HEK293 (cell line): Measurements from ENCODE around the gene ARHGAP24.

Experiments
- CTCF ChIA-PET: fragments of 350-600 bp; formaldehyde crosslinking; extraction: SDS; loops from one replicate; lab custom pipeline; 2021; ENCODE audit warnings: antibody characterized with exemption; lab: Yijun Ruan, JAX
- POLR2A ChIA-PET: fragments of 300-600 bp; formaldehyde crosslinking; extraction: SDS; loops from one replicate; lab custom pipeline; 2020; ENCODE audit warnings: antibody characterized with exemption, inconsistent platforms; lab: Yijun Ruan, JAX
- H3K27ac ChIP-seq: fragments of 200-500 bp; sonication (Bioruptor generic); 2 replicates; pipeline ENCODE4 v1.5.1; 2014; ENCODE audit warnings: low read depth, low read length, control low read depth, inconsistent platforms; ENCODE audit errors: extremely low read depth
- H3K36me3 ChIP-seq, 2 experiments: fragments of 200-500 bp in 1 of 2; sonication (Bioruptor generic) in 1 of 2; 1 replicate in 1 of 2; 2 replicates in 1 of 2; pipeline ENCODE4 v1.5.1; 2014 to 2017; ENCODE audit warnings: inconsistent platforms in 2 of 2, low read length in 2 of 2; ENCODE audit not compliant: control insufficient read depth in 2 of 2, insufficient read depth in 1 of 2
- H3K4me1 ChIP-seq: fragments of 200-500 bp; sonication (Bioruptor generic); 2 replicates; pipeline ENCODE4 v1.5.1; 2014; ENCODE audit warnings: mild to moderate bottlenecking, low read length, inconsistent platforms; ENCODE audit not compliant: control insufficient read depth, insufficient read depth
- H3K4me3 ChIP-seq: 2 replicates; pipeline ENCODE4 v1.5.1; 2011; ENCODE audit warnings: low read depth, mild to moderate bottlenecking, control low read depth, low read length, moderate library complexity
- H3K9me3 ChIP-seq: fragments of 200-500 bp; sonication (Bioruptor generic); 2 replicates; pipeline ENCODE4 v1.5.1; 2014; ENCODE audit warnings: low read depth, low read length, inconsistent platforms; ENCODE audit not compliant: control insufficient read depth, insufficient read depth
- BCL6B ChIP-seq: fragments of 450-650 bp; formaldehyde crosslinking; IDR thresholded peaks from 2 replicates; pipeline ENCODE4 v1.5.1; 2017; ENCODE audit warnings: missing biosample characterization, missing genetic modification characterization
- HOXA7 ChIP-seq: sonication (generic); formaldehyde crosslinking; IDR thresholded peaks from 2 replicates; pipeline ENCODE4 v1.8.1; 2022; ENCODE audit warnings: missing genetic modification reagents, borderline replicate concordance
- KLF1 ChIP-seq: fragments of 450-650 bp; formaldehyde crosslinking; IDR thresholded peaks from 2 replicates; pipeline ENCODE4 v1.5.1; 2016; ENCODE audit warnings: missing biosample characterization, missing genetic modification characterization
- MYNN ChIP-seq: fragments of 450-650 bp; formaldehyde crosslinking; IDR thresholded peaks from 2 replicates; pipeline ENCODE4 v1.5.1; 2016; ENCODE audit warnings: missing biosample characterization, missing genetic modification characterization, borderline replicate concordance
- REPIN1 ChIP-seq: fragments of 450-650 bp; formaldehyde crosslinking; IDR thresholded peaks from 2 replicates; pipeline ENCODE4 v1.5.1; 2017; ENCODE audit warnings: missing biosample characterization, missing genetic modification characterization, low read depth
- TSHZ1 ChIP-seq: fragments of 450-650 bp; formaldehyde crosslinking; IDR thresholded peaks from 2 replicates; pipeline ENCODE4 v1.5.1; 2016; ENCODE audit warnings: missing biosample characterization, missing genetic modification characterization, borderline replicate concordance
- YY1 ChIP-seq: fragments of 450-650 bp; formaldehyde crosslinking; IDR thresholded peaks from 2 replicates; pipeline ENCODE4 v1.5.1; 2018; ENCODE audit warnings: missing biosample characterization, missing genetic modification characterization
- ZBTB26 ChIP-seq: fragments of 450-650 bp; formaldehyde crosslinking; optimal IDR thresholded peaks from 2 replicates; pipeline ENCODE3; 2016; ENCODE audit warnings: missing biosample characterization, mild to moderate bottlenecking, missing genetic modification characterization
- ZBTB8A ChIP-seq: fragments of 450-650 bp; formaldehyde crosslinking; IDR thresholded peaks from 2 replicates; pipeline ENCODE4 v1.5.1; 2016; ENCODE audit warnings: missing biosample characterization, missing genetic modification characterization
- ZNF146 ChIP-seq: fragments of 450-650 bp; formaldehyde crosslinking; IDR thresholded peaks from 2 replicates; pipeline ENCODE4 v1.5.1; 2016; ENCODE audit warnings: missing biosample characterization, missing genetic modification characterization
- ZNF416 ChIP-seq: fragments of 450-650 bp; formaldehyde crosslinking; IDR thresholded peaks from 2 replicates; pipeline ENCODE4 v1.5.1; 2016; ENCODE audit warnings: missing biosample characterization, missing genetic modification characterization
- ZNF426 ChIP-seq: fragments of 450-650 bp; formaldehyde crosslinking; IDR thresholded peaks from 2 replicates; pipeline ENCODE4 v1.5.1; 2017; ENCODE audit warnings: missing biosample characterization, missing genetic modification characterization, mild to moderate bottlenecking, inconsistent platforms, moderate library complexity
- ZNF449 ChIP-seq: fragments of 450-650 bp; formaldehyde crosslinking; IDR thresholded peaks from 2 replicates; pipeline ENCODE4 v1.5.1; 2017; ENCODE audit warnings: missing biosample characterization, mild to moderate bottlenecking, missing genetic modification characterization, moderate library complexity
- ZNF518A ChIP-seq: fragments of 450-650 bp; formaldehyde crosslinking; conservative IDR thresholded peaks from 2 replicates; pipeline ENCODE4 v1.5.1; 2016; ENCODE audit warnings: low read depth, missing biosample characterization, missing genetic modification characterization
- ZNF548 ChIP-seq: fragments of 450-650 bp; formaldehyde crosslinking; IDR thresholded peaks from 2 replicates; pipeline ENCODE4 v1.5.1; 2016; ENCODE audit warnings: missing biosample characterization, missing genetic modification characterization
- ZNF623 ChIP-seq: fragments of 450-650 bp; formaldehyde crosslinking; IDR thresholded peaks from 2 replicates; pipeline ENCODE4 v1.5.1; 2016; ENCODE audit warnings: missing biosample characterization, missing genetic modification characterization
- ZNF747 ChIP-seq: fragments of 450-650 bp; formaldehyde crosslinking; IDR thresholded peaks from 2 replicates; pipeline ENCODE4 v1.5.1; 2016; ENCODE audit warnings: missing biosample characterization, missing genetic modification characterization
- ZNF843 ChIP-seq: fragments of 450-650 bp; formaldehyde crosslinking; IDR thresholded peaks from 2 replicates; pipeline ENCODE4 v1.5.1; 2016; ENCODE audit warnings: missing biosample characterization, missing genetic modification characterization
- ZSCAN18 ChIP-seq: fragments of 450-650 bp; formaldehyde crosslinking; IDR thresholded peaks from 2 replicates; pipeline ENCODE4 v1.5.1; 2016; ENCODE audit warnings: missing biosample characterization, missing genetic modification characterization

ARHGAP24 gene

GRCh38 chr4:85808864-85809263 is 333.9 kb downstream of the ARHGAP24 start:
- Histone ChIP-seq H3K36me3 (no peaks in the 10 kb centered on the region), H3K4me1 (no peaks in the 10 kb centered on the region), H3K27ac (no peak overlapping the region), H3K4me3 (no peak overlapping the region), H3K9me3 (no peaks in the 10 kb centered on the region)
- TF ChIP-seq MYNN (no peak), ZNF548 (tag by site-specific recombination) (no peak), ZNF449 (tag by site-specific recombination) (no peak), ZBTB8A (tag by site-specific recombination) (no peak), BCL6B (peak; percentile 38; the same call in 1 of the 2 replicates), HOXA7 (CRISPR knock-in tag) (no peak), TSHZ1 (no peak)
- ChIA-PET POLR2A (no interaction called here), CTCF (interaction anchor here (0.6 to 0.7 kb wide), 2 partner anchors 12 to 321 kb away, joined by 3 to 4 read pairs; no protein-coding TSS in a partner anchor)

- Histone ChIP-seq H3K4me3 (no peak overlapping the region), H3K36me3 (no peaks in the 10 kb centered on the region), H3K27ac (no peak overlapping the region)
- CTCF ChIA-PET: interaction anchor here (3.8 kb wide), 1 partner anchor 16 kb away, joined by 27 read pairs; no protein-coding TSS in a partner anchor
- TF ChIP-seq ZNF747 (no peak), ZSCAN18 (tag by site-specific recombination) (no peak), ZNF843 (no peak), REPIN1 (tag by site-specific recombination) (no peak), ZNF426 (tag by site-specific recombination) (no peak), YY1 (tag by site-specific recombination) (no peak), KLF1 (tag by site-specific recombination) (no peak), ZNF623 (tag by site-specific recombination) (no peak), ZBTB26 (tag by site-specific recombination) (no peak), ZNF416 (tag by site-specific recombination) (no peak), ZNF518A (tag by site-specific recombination) (no peak), ZNF146 (tag by site-specific recombination) (no peak)
- TF ChIP-seq, all 188 proteins: peak for 0
- POLR2A ChIA-PET: no interaction called here
- Histone ChIP-seq H3K4me1 (no peaks in the 10 kb centered on the region), H3K9me3 (no peaks in the 10 kb centered on the region)
These were observed 337.8 kb downstream of the ARHGAP24 start for GRCh38 chr4:85812776-85813175.
